Muscle layer of colon (tissue), 2 donors: ENCODE results near the gene HOXB1.
"Not testable (repeated sequence)": the region's sequence is repeated elsewhere in the genome, so short reads cannot be mapped to it uniquely, and the experiment has no call there.

Experiments used
- H3K27ac ChIP-seq: one replicate; pipeline ENCODE4 v1.7.0; 2013; ENCODE audit warnings: low read depth, mild to moderate bottlenecking, low read length, moderate library complexity
- H3K27me3 ChIP-seq, 2 donors: one replicate each; pipeline ENCODE4 v1.7.0; 2013; ENCODE audit warnings: low read length in 2 of 2, mild to moderate bottlenecking in 2 of 2; ENCODE audit not compliant: insufficient read depth in 2 of 2, control insufficient read depth in 1 of 2
- H3K36me3 ChIP-seq: one replicate; pipeline ENCODE4 v1.7.0; 2013; ENCODE audit warnings: mild to moderate bottlenecking, low read length; ENCODE audit not compliant: insufficient read depth
- H3K4me1 ChIP-seq: one replicate; pipeline ENCODE4 v1.7.0; 2013; ENCODE audit warnings: mild to moderate bottlenecking, low read length; ENCODE audit not compliant: insufficient read depth
- H3K4me3 ChIP-seq, 2 donors: one replicate each; pipeline ENCODE4 v1.7.0; 2013; ENCODE audit warnings: low read length in 2 of 2, low read depth in 1 of 2, mild to moderate bottlenecking in 1 of 2, moderate library complexity in 1 of 2
- H3K9ac ChIP-seq: one replicate; pipeline ENCODE4 v1.7.0; 2013; ENCODE audit warnings: low read length
- H3K9me3 ChIP-seq: one replicate; pipeline ENCODE4 v1.7.0; 2013; ENCODE audit warnings: mild to moderate bottlenecking, low read length
- donor health status: abdominal sarcoma.
- donor health status: Adenocarcinoma of cecum.

Gene HOXB1

GRCh38 chr17:48520631-48521079, 10.2 kb downstream of the HOXB1 start:
- no peak overlapping the region for H3K27ac ChIP-seq
- peaks cover 19% of the 10 kb centered on the region for H3K4me1 ChIP-seq
- H3K4me3 ChIP-seq: no peak overlapping the region
- H3K36me3 ChIP-seq: no peaks in the 10 kb centered on the region
- H3K27me3 ChIP-seq: no peaks in the 10 kb centered on the region
- H3K9ac ChIP-seq: no peak overlapping the region
- no peaks in the 10 kb centered on the region for H3K9me3 ChIP-seq

- no peaks in the 10 kb centered on the region for H3K36me3 ChIP-seq
- H3K27me3 ChIP-seq: no peaks in the 10 kb centered on the region
- no peak overlapping the region for H3K27ac ChIP-seq
These were observed 11.4 kb downstream of the HOXB1 start for GRCh38 chr17:48519427-48519826.

GRCh38 chr17:48517478-48517877, 13.3 kb downstream of the HOXB1 start:
- H3K27ac ChIP-seq: no peak overlapping the region
- no peaks in the 10 kb centered on the region for H3K9me3 ChIP-seq
- H3K36me3 ChIP-seq: no peaks in the 10 kb centered on the region
- peaks cover 13% of the 10 kb centered on the region for H3K4me1 ChIP-seq
- H3K27me3 ChIP-seq: no peaks in the 10 kb centered on the region
- no peak overlapping the region for H3K4me3 ChIP-seq
- no peak overlapping the region for H3K9ac ChIP-seq

More at GRCh38 chr17:48519427-48519826, 11.4 kb downstream of the HOXB1 start:
- Histone ChIP-seq H3K9me3 (no peaks in the 10 kb centered on the region), H3K4me3 (no peak overlapping the region), H3K9ac (no peak overlapping the region), H3K4me1 (peaks cover 19% of the 10 kb centered on the region)

DNA sequence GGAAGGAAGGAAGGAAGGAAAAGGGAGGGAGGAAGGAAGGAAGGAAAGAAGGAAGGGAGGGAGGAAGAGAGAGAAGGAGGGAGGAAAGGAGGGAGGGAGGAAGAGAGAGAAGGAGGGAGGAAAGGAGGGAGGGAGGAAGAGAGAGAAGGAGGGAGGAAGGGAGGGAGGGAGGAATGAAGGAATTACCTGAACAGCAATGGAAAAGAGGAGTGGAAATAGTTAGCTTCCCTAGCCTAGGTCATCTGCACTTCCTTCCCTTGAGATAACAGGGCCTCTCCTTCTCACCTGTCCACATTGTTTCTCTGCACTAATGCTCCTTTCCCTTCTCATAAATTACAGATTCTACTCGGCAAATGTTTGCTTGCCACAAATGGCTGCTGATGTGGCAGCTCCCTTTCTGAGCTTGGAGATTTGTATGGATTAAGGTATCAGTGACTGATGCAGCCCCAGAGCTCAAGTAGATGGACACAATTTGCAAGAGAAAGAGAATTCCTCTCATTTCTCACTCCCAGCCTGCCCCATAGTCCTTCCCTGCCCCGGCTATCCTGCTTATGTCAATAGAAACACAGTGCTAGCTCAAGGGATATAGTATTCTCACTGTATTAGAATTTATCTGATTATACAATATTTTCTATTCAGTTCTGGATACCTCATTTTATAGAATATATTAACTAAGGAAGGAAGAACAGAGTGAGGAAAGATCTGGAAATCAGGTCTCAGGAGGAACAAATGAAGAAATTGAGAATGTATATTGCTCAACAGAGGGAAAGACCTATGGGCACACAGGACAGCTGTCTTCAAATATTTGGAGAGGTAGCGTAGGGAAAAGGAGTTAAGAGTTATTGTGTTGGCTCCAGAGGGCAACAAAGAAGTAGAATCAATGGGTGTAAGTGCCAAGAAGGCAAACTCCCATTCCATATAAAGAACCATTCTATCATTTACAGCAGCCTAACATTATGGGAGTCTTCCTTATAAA, 14.6 kb downstream of the HOXB1 start:
- Histone ChIP-seq H3K9ac (no peak overlapping the region), H3K27ac (no peak overlapping the region), H3K27me3 (no peaks in the 10 kb centered on the region), H3K4me1 (peaks cover 6% of the 10 kb centered on the region), H3K36me3 (no peaks in the 10 kb centered on the region), H3K9me3 (no peaks in the 10 kb centered on the region), H3K4me3 (no peak overlapping the region)

DNA sequence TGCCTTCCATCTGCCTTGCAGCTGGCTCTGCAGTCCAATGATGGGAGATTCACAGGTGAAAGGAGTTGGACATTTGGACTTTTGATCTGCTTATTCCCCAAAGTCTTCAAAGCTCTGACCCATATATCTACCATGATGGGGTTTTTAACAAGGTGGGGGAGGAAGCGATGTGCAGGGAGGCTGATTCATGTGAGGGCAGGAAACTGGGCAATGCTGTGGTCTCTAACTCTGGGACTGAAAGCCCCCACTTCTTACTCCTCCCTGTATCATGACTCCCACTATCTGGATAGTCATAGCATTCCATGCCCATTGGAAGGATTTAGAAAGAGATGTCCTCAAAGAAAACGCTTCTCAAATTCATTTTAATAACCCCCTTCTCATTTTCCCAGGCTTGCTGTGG, 16.3 kb downstream of the HOXB1 start:
- Histone ChIP-seq H3K4me3 (no peak overlapping the region), H3K9ac (no peak overlapping the region), H3K27me3 (no peaks in the 10 kb centered on the region)

GRCh38 chr17:48513666-48514455, 16.9 kb downstream of the HOXB1 start:
- Histone ChIP-seq H3K9me3 (no peaks in the 10 kb centered on the region), H3K27ac (no peak overlapping the region), H3K4me3 (peak overlapping the region in 1 of 2 donors; percentile 19), H3K4me1 (peaks cover 6% of the 10 kb centered on the region), H3K27me3 (no peaks in the 10 kb centered on the region), H3K9ac (no peak overlapping the region), H3K36me3 (no peaks in the 10 kb centered on the region)

More for the DNA sequence above, 16.3 kb downstream of the HOXB1 start:
- H3K27ac ChIP-seq: no peak overlapping the region
- peaks cover 6% of the 10 kb centered on the region for H3K4me1 ChIP-seq
- no peaks in the 10 kb centered on the region for H3K36me3 ChIP-seq
- no peaks in the 10 kb centered on the region for H3K9me3 ChIP-seq

DNA sequence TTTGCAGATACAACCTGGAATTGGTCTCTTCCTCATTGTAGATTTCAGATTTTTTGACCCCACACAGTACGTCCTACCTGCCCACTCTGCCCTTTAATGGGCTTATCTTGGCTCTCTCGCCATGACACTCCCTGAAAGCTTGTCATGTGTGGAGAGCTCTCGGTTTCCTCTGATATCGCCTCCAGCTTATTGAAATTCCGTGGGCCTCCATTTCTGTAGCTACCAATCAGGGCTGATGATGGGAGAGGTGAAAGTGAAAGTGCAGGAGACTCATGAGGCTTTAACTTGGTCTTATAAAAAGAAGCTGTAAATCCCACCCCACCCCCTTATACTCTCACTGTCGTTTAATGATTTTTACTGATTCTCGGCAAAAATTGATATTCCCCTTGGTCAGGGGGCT, 17.7 kb downstream of the HOXB1 start:
- no peaks in the 10 kb centered on the region for H3K27me3 ChIP-seq
- H3K36me3 ChIP-seq: no peaks in the 10 kb centered on the region
- H3K9ac ChIP-seq: no peak overlapping the region
- peaks cover 6% of the 10 kb centered on the region for H3K4me1 ChIP-seq
- no peaks in the 10 kb centered on the region for H3K9me3 ChIP-seq
- H3K4me3 ChIP-seq: peak overlapping the region in 1 of 2 donors; percentile 19
- H3K27ac ChIP-seq: no peak overlapping the region

GRCh38 chr17:48510761-48511604, 19.8 kb downstream of the HOXB1 start:
- H3K9me3 ChIP-seq: no peaks in the 10 kb centered on the region
- no peak overlapping the region for H3K27ac ChIP-seq
- no peaks in the 10 kb centered on the region for H3K36me3 ChIP-seq
- H3K4me1 ChIP-seq: peaks cover 8% of the 10 kb centered on the region
- H3K9ac ChIP-seq: no peak overlapping the region
- no peaks in the 10 kb centered on the region for H3K27me3 ChIP-seq
- no peak overlapping the region for H3K4me3 ChIP-seq

DNA sequence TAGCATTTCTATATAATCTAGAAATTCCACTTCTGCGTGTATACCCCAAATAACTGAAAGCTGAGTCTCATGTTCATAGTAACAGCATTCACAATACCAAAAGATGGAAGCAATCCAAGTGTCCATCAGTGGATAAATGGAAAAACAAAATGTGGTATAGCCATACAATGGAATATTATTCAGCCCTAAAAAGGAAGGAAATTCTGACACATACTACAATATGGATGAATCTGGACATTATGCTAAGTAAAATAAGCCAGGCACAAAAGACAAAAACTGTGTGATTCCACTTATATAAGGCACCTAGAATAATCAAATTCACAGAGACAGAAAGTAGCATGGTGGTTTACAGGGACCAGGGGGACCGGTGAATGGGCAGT, 20.4 kb downstream of the HOXB1 start:
- Histone ChIP-seq H3K4me3 (no peak overlapping the region), H3K4me1 (peaks cover 11% of the 10 kb centered on the region), H3K9ac (no peak overlapping the region), H3K9me3 (no peaks in the 10 kb centered on the region), H3K27me3 (no peaks in the 10 kb centered on the region), H3K36me3 (no peaks in the 10 kb centered on the region), H3K27ac (no peak overlapping the region)

GRCh38 chr17:48509708-48510107, 21.1 kb downstream of the HOXB1 start:
- H3K27ac ChIP-seq, H3K9me3 ChIP-seq, H3K27me3 ChIP-seq, H3K4me3 ChIP-seq, H3K36me3 ChIP-seq, H3K9ac ChIP-seq: not testable (repeated sequence)
- H3K4me1 ChIP-seq: peaks cover 11% of the 10 kb centered on the region

DNA sequence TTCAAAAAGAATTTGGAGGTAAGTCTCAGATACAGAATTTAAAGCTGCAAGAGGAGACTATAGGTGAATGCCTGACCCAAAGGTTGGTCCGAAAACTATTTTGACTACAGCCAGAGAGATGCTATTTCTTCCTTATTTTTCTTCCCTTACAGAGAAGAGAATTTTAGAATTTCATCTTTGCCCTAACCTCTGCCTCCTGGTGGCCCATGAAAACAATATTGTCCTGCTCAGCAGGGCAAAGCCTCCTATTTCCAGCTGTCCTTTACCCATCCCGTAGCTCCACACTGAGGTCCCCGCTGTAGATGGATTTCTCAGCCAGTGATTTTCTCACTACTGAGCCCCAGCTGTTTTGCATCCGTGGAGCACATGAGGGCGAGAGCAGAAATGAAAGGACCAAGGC, 24.6 kb downstream of the HOXB1 start:
- Histone ChIP-seq H3K36me3 (no peaks in the 10 kb centered on the region), H3K9me3 (no peaks in the 10 kb centered on the region), H3K27me3 (no peaks in the 10 kb centered on the region), H3K4me3 (no peak overlapping the region), H3K9ac (no peak overlapping the region), H3K4me1 (peaks cover 9% of the 10 kb centered on the region), H3K27ac (no peak overlapping the region)
